Astrocyte of the spinal cord (primary cell): ENCODE data around the gene MAX.

Experiments
- DNase-seq: peaks from one replicate; pipeline ENCODE4 v3.0.0; 2011; ENCODE audit warnings: low read depth, low spot score
- H3K4me3 ChIP-seq: 2 replicates; pipeline ENCODE4 v1.5.1; 2011; ENCODE audit warnings: low read depth, mild to moderate bottlenecking, low read length, moderate library complexity
- CTCF ChIP-seq: IDR thresholded peaks from 2 replicates; pipeline ENCODE4 v1.5.1; 2012; ENCODE audit warnings: low read depth, mild to moderate bottlenecking, low read length, inconsistent platforms
- in situ Hi-C: cut with HindIII; loops from 2 replicates; pipeline ENCODE4 v1.10.0; 2017; ENCODE audit warnings: low sequenced_read_pairs

MAX gene

GRCh38 chr14:65128096-65128495, 25.8 kb upstream of the MAX start:
- no peak for TF ChIP-seq CTCF
- DNase-seq, result no peak
- in situ Hi-C loops, result no loop called here
- H3K4me3 ChIP-seq, result no peak overlapping the region

- H3K4me3 ChIP-seq, result no peak overlapping the region
- DNase-seq, result no peak
- in situ Hi-C loops, result no loop called here
- TF ChIP-seq CTCF, result no peak
Measured at GRCh38 chr14:65117769-65118745, 15.7 kb upstream of the MAX start.

- TF ChIP-seq CTCF, result no peak
- no peak for DNase-seq
- in situ Hi-C loops, result no loop called here
- no peak overlapping the region for H3K4me3 ChIP-seq
Measured at GRCh38 chr14:65115615-65116014, 13.3 kb upstream of the MAX start.

GRCh38 chr14:65110525-65110924, 8.2 kb upstream of the MAX start:
- no peak for TF ChIP-seq CTCF
- no peak overlapping the region for H3K4me3 ChIP-seq
- in situ Hi-C loops, result no loop called here
- no peak for DNase-seq

GRCh38 chr14:65109357-65109756, 7.0 kb upstream of the MAX start:
- TF ChIP-seq CTCF, result no peak
- in situ Hi-C loops, result no loop called here
- H3K4me3 ChIP-seq, result no peak overlapping the region
- no peak for DNase-seq

GRCh38 chr14:65107200-65107599, 4.9 kb upstream of the MAX start:
- in situ Hi-C loops, result no loop called here
- TF ChIP-seq CTCF, result no peak

More at GRCh38 chr14:65107200-65107599, 4.9 kb upstream of the MAX start:
- no peak for DNase-seq
- H3K4me3 ChIP-seq, result no peak overlapping the region
